Esophagus squamous epithelium (tissue), 4 donors: ENCODE measurements around the gene MED27.

Experiments used
- CTCF ChIP-seq, 6 experiments: fragments of 450-650 bp in 4 of 6; fragments of 200-600 bp in 2 of 6; sonication (generic) in 2 of 6; IDR thresholded peaks; one replicate each; pipeline ENCODE4 v1.5.1; 2016 to 2019; ENCODE audit warnings: antibody characterized with exemption in 6 of 6, mild to moderate bottlenecking in 4 of 6, moderate library complexity in 4 of 6
- POLR2A ChIP-seq, 4 donors: fragments of 450-650 bp; IDR thresholded peaks; one replicate each; pipeline ENCODE4 v1.6.1; 2017; ENCODE audit warnings: antibody characterized with exemption in 4 of 4, mild to moderate bottlenecking in 4 of 4, moderate library complexity in 3 of 4

GRCh38 chr9:131851414-131851813 lies 228.3 kb downstream of the MED27 start:
- TF ChIP-seq CTCF (IDR thresholded peaks at IDR 0.05) (no peak), POLR2A (IDR thresholded peaks at IDR 0.05) (no peak)
